Stimulated activated CD4-positive, alpha-beta T cell treated with anti-CD3 and anti-CD28 coated beads, Interleukin-1b, Interleukin-23, amount 100 ng/mL, for 24 hours (primary cell): ENCODE results near the gene YTHDC1.
"Not testable (repeated sequence)": the region's sequence is repeated elsewhere in the genome, so short reads cannot be mapped to it uniquely, and the experiment has no call there.

Experiments used
- DNase-seq, 4 experiments: peaks; one replicate each; pipeline ENCODE4 v3.0.0-alpha.2; 2020; ENCODE audit warnings: low read depth in 4 of 4, low spot score in 1 of 4

YTHDC1 gene

DNA sequence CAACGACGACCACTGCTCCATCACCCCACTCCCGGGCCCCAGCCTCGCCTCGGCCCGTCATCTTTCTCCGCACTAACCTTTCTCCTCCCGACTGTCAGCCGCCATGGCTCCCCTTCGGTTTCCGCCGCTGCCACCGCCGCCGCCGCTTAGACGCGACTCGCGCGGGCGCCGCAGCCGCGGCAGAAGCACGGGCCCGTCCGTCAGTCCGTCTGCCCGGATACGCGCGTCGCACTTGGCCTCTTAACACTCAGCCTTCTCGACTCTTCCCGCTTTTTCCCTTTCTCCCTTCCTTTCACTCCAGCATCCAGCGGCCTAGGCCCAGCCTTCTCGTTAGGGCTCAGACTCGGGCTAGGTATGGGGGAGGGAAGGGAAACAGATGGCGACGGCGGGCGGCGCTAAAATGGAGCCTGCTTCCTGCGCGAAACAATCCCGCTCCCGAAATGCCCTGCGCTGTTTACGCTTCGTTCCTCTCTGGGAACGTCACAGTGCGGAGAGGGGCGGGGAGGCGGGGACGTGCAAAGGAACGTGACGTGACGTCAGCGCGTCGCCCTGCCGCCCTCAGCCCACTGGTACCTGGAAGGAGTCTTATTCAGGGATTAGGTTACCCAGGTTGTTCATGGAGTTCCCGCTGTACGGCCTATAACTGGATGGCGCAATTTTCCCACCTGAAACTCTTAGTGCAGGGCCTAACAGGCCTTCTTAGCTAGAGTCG, at the start of gene YTHDC1:
Gene YTHDC1, minus strand, starts transcription at position 442 of the 712 bp plus-strand sequence. Its CDS starts 337 bp downstream, at position 105.
- peak; percentile 86 to 95 (median 93) for DNase-seq

DNA sequence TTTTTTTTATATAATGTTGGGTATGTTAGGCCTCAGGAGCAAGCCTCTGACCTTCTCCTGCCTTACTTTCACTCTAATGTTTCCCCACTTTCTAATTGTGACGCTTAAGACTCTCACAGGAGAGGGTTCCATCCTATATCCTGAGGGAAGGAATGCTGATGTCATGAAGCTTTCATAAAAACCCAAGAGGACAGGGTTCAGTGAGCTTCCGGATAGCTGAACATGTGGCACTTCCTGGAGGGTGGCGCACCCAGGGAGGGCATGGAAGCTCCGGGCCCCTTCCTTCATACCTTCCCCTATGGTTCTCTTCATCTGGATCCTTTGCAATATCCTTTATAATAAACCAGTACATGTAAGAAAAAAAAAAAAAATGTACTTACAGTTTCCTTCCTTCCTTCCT, 49.4 kb upstream of the YTHDC1 start:
- no peak for DNase-seq

DNA sequence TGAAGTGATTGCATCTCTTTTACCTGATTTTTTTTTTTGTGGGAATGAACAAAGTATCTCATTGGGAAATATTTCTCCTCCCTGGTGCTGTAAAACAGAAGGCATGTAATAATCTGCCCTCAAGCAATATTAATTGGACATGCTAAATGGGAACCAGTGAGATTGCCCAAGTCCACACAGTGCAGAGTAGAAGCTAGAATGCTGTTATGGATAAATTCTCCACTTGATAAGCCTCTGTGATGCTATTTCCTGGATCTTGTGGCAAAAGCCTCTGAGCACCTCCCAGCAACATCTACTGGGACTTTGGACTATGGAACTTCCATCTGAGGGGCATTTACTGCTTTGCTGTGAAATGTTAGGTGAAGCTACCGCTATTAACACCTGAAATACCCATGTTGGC, 46.9 kb upstream of the YTHDC1 start:
- DNase-seq = no peak

DNA sequence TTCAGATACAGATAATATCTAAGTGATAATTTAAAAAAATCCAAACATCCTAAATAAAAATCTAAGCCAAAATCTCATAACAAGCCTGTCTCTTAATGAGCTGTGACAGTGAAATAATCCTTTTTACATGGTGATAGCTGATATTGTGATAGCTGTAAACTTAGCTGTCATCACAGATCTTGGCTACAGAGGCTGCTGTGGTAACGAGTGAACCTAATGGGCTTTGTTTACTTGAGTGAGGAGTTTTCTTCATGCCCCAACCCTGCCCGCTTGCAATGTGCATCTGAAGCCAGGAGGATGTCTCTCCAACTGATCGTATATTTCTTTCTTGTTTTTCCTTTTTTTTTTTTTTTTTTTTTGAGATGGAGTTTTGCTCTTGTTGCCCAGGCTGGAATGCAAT, 41.5 kb upstream of the YTHDC1 start:
- DNase-seq = no peak

DNA sequence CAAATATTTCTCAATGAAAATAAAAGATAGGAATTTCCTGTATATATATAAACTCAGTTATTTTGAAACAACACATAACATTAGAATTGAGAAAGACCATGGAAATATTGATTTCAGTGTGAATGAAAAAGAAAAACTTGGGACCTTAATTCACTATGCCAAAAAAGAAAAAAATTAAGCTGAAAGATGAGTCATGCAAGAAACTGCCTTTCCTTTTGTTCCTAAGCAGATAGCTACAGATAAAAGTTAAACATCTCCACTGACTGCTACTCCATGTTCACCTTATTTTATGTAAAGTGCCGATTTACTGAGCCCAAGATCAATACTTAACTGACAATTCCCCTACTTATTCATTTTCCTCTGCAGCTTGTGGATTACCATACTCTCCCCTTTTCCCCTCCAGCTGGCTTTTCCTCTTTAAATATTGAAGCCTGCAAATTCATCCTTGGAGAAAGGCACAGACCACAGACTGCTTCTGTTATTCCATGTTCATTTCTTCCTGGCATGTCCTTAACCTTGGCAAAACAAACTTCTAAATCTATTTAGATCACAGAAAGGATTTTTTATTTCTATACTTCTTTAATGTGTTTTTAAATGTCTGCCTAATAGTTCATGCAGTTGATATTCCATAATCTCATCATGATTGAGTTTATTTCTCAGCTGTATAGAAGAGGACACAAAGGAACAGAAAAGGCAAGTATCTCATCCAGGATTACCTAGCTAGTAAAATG, 40.5 kb upstream of the YTHDC1 start:
- no peak for DNase-seq

DNA sequence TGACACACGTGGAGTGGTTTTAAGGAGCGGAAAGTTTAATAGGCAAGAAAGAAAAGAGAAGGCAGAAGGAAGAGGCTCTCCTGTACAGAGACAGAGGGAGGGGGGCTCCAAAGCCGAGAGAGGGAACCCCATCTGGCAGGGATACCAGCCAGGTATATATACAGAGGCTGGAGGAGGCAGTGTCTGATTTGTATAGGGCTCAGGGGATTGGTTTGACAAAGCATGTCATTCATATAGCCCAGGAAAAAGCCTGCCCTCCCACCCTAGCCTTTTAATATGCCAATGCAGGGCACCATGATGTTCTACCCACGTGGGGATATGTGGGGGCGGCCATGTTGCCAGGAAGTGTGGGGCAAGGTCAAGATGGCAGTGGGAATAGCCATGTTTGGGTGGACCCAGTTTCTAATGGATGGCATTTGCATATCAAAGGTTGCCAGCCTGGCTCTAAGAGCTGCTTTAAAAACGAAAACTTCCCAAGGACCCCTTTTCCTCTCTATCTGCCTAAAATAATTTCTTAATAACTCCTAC, 39.6 kb upstream of the YTHDC1 start:
- not testable (repeated sequence) for DNase-seq

DNA sequence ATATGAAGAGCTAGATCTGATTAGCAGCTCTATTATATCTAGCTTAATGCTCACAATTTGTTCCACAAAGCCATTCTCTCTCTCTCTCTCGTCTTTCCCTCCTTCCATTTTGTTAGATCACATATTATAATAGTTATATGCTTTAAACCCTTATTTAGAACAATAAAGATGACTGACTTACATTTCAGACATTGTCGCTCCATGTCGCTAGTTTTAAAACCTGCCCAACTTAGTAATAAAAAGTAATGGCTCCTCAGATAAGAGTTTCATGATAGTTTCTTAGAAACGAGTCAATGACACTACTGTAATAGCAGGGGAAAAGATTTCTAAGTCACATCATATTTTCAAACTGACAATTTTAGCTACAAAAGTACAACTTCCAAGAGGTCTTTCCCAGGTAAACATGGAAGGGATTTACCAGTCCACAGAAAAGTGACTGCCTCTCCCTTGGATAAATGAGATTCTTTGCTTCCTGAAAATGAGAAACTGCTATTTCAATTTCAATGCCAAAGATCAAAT, 38.5 kb upstream of the YTHDC1 start:
- DNase-seq = no peak

DNA sequence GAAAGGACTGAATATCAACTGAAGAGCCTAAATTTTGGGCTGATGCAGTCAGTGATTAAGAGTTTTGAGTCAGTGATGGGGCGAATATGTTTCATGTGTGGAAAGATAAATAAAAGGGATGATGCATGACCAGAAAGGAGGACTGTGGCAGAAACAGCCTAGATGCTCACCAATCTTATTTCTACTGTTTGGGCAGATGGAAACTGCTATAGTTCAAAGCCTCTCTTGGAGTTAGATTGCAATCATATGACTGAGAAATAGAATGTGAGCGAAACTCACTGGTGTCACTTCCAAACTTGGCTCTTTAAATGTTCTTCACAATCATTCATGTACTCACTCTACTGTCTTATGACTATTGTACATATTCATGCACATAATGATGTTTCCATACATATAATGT, 35.4 kb upstream of the YTHDC1 start:
- no peak for DNase-seq

DNA sequence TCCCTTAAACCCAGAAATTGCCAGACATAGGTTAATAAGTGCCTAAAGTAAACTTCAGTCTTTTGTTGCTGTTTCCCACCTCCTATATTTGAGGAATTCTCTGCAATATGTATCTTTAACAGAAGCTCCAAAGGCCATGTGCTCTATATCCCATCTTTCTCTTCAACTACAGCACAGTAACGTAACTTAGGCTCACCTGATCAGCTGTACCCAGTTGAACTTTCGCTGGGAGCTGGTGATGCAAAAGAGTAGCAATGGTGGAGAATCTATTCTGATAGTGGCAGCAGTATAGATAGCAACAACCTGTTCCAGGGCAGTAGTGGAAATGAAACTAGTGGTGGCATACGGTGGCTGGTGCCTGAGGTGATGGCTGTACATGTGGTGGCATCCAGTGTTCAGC, 33.2 kb upstream of the YTHDC1 start:
- no peak for DNase-seq

DNA sequence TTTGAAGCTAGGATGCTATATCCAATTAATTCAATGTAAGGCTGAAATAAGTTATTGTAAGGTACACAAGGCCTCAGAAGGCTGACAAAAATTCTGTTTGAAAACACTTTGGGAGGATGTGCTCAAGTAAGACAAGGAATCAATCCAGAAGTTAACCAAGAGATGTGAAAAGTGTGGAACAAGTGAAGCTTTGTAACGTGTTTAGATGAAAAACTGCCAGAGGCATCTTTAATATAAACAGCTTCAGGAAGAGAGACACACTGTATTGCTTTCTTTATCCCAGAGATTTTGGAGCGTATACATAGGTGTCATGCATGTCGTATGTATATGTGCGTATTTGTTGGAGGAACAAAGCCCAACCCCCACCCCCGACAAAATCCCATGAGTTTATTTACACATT, 28.3 kb upstream of the YTHDC1 start:
- no peak for DNase-seq

DNA sequence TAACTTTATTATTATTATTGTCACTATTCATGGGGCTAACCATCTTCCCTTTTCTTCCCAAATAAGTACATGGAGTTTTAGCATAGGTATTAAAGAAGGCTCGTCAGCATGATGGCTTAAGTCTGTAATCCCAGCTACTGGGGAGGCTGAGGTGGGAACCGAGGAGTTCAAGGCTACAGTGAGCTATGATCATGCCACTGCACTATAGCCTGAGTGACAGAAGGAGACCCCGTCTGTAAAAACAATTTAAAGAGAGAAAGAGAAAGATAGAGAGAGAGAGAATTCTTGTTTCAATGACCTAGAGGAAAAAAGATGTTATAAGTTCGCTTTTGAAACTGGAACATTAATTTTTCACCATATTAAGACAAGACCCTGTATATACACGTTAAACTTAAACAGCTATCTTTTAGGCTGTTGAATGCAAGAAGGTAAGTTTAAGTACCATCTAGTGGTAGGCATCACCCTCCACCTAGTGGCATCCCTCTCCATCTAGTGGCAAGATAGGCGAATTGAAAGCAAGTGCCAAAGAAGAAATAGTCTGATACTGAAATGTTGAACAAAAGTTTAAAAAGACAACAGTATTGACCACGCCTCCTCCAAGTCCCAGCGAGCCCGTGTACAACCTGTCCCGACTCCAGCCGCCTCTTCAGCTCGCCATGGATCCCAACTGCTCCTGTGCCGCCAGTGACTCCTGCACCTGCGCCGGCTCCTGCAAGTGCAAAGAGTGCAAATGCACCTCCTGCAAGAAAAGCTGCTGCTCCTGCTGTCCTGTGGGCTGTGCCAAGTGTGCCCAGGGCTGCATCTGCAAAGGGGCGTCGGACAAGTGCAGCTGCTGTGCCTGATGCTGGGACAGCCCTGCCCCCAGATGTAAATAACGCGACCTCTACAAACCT, 26.0 kb upstream of the YTHDC1 start:
- DNase-seq = peak in 1 of 4 experiments; percentile 7

DNA sequence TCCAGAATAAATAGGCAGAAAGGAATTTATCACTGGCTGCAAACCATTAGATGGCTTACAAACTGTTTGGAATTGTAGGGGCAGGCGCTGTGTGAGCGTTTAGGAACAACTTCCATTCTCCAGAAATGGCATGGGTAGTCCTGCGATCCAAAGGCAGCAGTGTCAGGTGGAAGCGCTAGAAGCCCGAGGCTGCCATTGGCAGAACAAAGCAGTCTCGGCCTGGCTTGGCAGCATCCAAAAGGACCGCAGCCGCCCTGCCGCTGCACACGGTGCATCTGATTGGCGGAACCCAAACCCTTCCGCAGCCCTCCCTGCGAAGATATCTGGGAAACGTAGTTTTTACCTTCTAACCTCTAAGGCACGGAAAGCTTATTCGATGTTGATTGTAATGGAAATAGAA, 23.6 kb upstream of the YTHDC1 start:
- DNase-seq = peak; percentile 25 to 40 (median 30)

DNA sequence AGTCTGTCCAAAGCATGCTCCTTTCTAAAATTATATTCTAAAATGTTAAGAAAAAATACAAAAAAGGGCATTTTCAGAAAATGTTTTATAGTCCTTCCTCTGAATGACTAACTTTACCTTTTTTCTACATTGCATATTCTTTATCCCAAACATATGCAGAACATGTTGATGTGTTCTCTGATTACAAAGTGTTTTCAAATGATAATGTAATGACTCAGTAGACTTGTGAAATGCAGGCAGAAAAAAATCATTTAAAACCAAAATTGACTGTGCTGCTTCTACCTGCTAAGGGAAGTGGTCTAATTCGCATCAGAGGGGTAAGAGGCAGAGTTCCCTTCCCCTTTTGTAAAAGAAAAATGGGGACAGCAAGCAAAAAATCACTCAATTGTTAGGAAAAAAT, 22.7 kb upstream of the YTHDC1 start:
- DNase-seq = no peak

DNA sequence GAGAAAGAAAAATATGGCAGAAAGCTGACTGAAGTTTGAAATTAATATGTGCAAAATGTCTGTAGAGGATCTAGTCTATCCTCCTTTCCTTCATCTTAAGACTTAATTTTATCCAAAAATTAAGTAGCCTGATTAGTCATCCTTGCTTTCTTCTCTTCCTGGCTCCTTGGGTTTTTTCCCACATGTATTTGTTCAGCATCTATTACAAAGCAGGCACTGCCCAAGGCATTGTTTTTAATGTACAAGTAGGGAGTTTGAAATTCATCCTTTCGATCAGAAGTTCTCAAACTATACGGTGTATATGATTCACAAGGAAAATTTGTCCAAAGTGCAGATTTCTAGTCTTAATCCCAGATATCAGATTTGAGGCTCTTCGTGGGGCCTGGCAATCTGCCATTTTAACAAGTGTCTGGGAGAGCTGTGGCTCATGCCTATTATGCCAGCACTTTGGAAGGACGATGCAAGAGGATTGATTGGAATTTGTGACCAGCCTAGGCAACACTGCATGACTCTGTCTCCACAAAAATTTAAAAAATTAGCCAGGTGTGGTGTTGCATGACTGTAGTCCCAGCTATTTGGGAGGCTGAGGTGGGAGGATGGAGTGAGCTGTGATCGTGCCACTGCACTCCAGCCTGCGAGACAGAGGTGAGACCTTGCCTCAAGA, 19.4 kb upstream of the YTHDC1 start:
- DNase-seq = no peak

DNA sequence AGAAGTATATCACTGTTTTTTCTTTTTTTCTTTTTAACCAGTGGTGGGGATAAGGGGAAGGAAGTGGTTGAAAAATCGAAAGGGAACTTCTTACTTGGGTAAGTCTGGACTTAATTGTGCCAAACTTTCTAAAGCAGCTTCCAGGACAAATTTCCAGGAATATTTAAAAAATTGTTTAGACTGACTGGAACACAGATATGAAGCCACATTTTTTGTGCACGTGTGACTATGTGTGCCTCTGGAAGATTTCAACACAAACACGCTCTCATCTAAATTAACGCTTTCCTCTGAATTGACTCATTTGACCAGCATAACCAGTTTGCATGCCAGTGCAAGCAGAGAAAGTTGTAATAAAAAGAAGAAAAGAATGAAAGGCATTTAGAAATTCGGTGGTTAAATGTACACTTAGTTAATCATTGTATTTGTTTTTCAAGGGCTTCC, 18.8 kb upstream of the YTHDC1 start:
- no peak for DNase-seq

DNA sequence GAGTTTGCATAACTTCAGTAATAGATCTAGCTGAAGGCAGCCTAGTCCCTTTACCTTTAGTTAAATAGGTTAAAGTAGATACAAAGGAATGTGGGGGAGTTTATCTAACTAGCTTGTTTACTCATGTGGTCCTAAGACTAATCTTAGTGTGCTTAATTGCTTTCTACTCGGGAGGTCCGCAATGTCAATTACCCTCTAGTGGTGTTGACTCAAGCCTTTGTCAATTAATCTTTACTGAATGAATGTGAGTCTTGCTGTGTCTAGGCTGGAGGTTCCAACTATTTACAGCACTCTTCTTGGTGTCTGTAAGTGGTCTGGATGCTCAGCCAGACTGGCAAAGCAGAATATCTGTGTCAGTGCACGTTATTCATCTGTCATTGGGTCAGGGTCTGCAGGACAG, 17.9 kb upstream of the YTHDC1 start:
- no peak for DNase-seq

DNA sequence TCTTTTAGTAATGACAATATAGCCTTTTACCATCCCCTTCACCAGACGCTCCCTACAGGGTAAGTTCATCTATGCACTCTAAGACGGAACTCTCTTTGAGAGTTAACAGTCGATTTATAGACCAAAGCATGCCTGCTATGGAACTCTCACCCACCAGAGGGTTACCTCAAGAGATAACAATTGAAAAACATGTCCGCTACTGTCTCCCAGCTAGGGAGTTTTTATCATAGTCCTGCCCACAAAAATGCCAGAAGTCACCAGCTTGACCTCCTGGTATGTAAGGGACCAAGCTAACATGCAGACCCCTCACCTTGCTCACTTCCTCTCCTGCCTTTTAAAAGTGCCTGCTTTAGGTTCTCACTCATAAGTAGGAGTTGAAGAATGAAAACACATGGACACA, 16.7 kb upstream of the YTHDC1 start:
- no peak for DNase-seq

DNA sequence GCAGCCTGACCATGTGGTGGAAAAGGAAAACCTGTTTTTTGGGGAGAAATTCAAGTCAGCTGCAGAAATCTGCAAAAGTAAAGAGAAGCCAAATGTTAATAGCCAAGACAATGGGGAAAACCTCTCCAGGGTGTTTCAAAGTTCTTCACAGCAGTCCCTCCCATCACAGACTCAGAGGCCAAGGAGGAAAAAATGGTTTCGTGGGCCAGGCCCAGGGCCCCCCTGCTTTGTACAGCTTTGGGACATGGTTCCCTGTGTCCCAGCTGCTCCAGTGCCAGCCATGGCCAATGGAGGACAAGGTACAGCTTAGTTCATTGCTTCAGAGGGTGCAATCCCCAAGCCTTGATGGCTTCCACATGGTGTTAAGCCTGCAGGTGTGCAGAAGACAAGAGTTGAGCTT, 15.2 kb upstream of the YTHDC1 start:
- no peak for DNase-seq

DNA sequence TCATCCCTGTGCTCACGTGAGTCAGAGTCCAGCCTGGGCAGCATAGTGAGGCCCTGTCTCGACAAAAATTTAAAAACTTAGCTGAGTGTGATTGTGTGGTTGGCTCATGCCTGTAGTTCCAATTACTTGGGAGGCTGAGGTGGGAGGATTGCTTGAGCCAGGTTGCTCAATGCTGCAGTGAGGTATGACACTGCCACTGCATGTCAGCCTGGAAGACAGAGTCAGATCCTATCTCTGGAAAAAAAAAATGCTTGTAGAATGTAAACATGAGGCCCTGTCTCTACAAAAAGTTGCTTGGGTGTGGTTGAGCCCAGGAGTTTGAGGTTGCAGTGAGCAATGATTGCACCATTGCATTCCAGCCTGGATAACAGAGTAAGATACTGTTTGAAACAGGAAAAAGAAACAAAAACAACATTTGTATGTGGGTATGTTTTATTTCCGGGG, 11.3 kb upstream of the YTHDC1 start:
- no peak for DNase-seq

DNA sequence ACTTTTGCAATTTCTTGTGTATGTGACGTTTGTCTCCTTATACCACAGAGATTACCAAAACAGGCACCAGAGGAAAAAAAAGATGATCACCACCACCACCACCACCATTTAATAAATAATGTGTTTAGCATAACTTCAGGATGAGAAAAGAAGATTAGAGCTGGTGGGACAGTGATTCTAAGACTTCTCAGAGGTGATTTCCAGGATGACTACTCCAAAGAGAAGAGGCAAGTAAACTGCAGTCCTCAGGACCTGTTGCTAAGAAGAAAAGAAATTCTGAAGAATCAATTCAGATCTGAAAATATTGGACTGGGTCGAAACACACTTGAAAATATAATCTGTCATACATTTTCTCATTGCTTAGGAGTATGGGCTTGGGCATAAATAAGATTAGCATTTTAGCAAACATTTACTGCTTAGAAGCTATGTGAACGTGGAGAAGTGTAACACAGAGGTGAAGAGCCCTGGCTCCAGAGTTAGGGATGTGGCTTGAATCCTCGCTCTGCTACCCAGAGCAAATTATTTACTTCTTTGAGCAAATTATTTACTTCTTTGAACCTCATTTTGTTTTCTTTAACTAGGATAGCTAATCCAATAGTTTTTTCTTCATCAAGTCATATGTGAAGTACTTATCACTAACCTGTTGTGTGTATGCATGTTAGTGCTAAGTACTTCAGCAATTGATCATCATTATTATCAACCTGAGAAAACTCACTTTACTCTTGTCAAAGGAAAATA, 10.5 kb upstream of the YTHDC1 start:
- DNase-seq = no peak
